Skeletal muscle satellite cell (primary cell): ENCODE results near the gene MATN4. TPM values are rescaled to one million over a fixed set of nuclear protein-coding genes. Genes with fewer than 3 reads are reported as not detected.
"Not testable (repeated sequence)": the region's sequence is repeated elsewhere in the genome, so short reads cannot be mapped to it uniquely, and the experiment has no call there.

Experiments
- H3K27me3 ChIP-seq: 2 replicates; pipeline ENCODE4 v1.7.0; 2013; ENCODE audit warnings: low read length; ENCODE audit not compliant: control insufficient read depth, insufficient read depth
- H3K36me3 ChIP-seq: 2 replicates; pipeline ENCODE4 v1.7.0; 2013; ENCODE audit warnings: mild to moderate bottlenecking, control low read depth, low read length; ENCODE audit not compliant: insufficient read depth
- H3K4me1 ChIP-seq: 2 replicates; pipeline ENCODE4 v1.7.0; 2013; ENCODE audit warnings: low read length; ENCODE audit not compliant: control insufficient read depth, insufficient read depth
- H3K4me2 ChIP-seq: 2 replicates; pipeline ENCODE4 v1.7.0; 2013; ENCODE audit warnings: mild to moderate bottlenecking, low read length
- H3K4me3 ChIP-seq: 2 replicates; pipeline ENCODE4 v1.7.0; 2013; ENCODE audit warnings: low read length
- H3K9ac ChIP-seq: 2 replicates; pipeline ENCODE4 v1.7.0; 2013; ENCODE audit warnings: mild to moderate bottlenecking, low read depth, low read length, moderate library complexity
- H3K9me3 ChIP-seq: replicated peaks from 2 replicates; pipeline ENCODE4 v1.7.0; 2013; ENCODE audit warnings: mild to moderate bottlenecking, control low read depth, low read length
- total RNA-seq: library from RNA; depleted of rRNA; stranded (reverse); fragments of >200 nt; gene quantifications from 2 replicates; pipeline ENCODE4 v1.2.3, GENCODE V29; 2012; rRNA removed

Gene MATN4, protein sequence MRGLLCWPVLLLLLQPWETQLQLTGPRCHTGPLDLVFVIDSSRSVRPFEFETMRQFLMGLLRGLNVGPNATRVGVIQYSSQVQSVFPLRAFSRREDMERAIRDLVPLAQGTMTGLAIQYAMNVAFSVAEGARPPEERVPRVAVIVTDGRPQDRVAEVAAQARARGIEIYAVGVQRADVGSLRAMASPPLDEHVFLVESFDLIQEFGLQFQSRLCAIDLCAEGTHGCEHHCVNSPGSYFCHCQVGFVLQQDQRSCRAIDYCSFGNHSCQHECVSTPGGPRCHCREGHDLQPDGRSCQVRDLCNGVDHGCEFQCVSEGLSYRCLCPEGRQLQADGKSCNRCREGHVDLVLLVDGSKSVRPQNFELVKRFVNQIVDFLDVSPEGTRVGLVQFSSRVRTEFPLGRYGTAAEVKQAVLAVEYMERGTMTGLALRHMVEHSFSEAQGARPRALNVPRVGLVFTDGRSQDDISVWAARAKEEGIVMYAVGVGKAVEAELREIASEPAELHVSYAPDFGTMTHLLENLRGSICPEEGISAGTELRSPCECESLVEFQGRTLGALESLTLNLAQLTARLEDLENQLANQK
- total RNA-seq, result not detected in 2 replicates

DNA sequence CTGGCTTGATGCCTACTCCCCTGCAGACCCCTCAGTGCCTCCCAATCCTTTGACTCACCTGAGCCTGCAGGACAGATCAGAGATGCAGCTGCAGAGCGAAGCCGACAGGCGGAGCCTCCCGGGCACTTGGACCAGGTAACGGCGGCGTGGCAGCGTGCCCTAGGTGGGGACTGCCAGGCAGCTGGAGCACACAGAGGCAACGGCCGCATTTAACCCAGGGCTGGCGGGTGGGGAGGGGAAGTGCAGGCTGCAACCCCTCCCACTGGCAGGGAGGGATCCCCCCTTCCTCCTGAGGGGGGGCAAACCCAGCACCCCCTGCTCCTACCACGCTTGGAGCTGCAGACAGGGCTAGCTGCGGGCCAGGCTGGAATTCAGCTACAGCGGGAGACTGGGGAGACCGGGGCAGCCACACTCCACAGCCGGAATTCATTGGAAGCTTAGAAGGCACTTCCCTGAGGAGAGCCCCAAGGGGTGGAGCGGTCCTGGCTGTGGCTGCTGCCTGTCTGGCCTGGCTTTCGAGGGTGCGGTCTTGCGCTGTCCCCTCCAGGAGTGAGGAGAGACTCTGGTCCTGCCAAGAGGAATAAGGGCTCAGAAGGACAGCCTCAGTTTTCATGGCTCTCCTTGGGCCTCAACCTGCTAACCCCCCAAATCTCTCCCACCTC lies at the start of gene MATN4:
Gene MATN4, minus strand, starts transcription at position 183 of the 662 bp plus-strand sequence. CDS start 2,717 bp downstream, outside the sequence.
- H3K27me3 ChIP-seq, result peaks cover 66% of the 10 kb centered on the region
- no peaks in the 10 kb centered on the region for H3K36me3 ChIP-seq
- H3K4me3 ChIP-seq, result no peak within 1 kb of the TSS
- no peak within 1 kb of the TSS for H3K4me2 ChIP-seq
- no peak within 1 kb of the TSS for H3K9ac ChIP-seq
- H3K9me3 ChIP-seq, result no peaks in the 10 kb centered on the region
- H3K4me1 ChIP-seq, result no peaks in the 10 kb centered on the region

DNA sequence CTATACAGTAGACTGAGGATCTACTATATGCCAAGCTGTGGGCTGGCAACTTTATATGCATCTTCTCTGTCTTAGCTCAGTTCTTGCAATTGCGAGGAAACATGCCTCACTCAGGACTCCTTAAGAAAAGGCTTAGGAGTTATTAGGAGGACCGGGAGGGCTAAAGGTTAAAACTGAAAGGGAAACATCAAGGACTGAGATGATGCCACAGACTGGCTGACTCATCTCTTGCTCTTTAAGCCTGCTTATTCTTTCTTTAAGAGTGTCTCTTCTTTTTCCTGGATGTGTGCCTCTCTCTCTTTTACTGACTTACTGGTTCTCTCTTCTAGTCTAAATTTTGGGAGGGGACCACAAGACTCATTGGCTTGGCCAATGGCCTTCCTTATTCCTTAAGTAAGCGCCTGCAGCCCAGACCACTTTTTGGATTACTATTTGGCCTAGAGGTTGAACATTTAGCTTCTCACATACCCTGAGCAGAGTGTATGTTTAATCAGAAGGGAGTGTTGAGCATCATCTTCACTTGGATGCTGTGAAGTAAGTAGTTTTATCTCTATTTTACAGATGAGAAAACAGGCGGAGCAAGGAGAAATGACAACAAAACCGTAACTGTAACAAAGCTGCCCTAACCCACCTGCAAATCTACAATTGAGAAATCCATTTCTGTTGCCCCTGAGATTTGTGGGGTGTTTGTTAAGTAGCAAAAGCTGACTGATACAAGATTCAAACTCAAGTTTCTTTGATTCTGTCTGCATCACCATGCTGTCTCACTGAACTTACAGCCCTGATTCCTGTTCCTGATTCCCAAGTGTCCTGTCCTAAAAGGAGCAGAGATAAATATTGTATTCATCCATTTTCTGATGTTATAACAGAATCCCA lies 47.3 kb upstream of the MATN4 start:
- Histone ChIP-seq H3K9me3 (no peaks in the 10 kb centered on the region), H3K4me2 (peak overlapping the region; percentile 38), H3K4me3 (peak overlapping the region; percentile 0), H3K27me3 (no peaks in the 10 kb centered on the region), H3K4me1 (peaks cover 58% of the 10 kb centered on the region), H3K9ac (no peak overlapping the region), H3K36me3 (no peaks in the 10 kb centered on the region)

DNA sequence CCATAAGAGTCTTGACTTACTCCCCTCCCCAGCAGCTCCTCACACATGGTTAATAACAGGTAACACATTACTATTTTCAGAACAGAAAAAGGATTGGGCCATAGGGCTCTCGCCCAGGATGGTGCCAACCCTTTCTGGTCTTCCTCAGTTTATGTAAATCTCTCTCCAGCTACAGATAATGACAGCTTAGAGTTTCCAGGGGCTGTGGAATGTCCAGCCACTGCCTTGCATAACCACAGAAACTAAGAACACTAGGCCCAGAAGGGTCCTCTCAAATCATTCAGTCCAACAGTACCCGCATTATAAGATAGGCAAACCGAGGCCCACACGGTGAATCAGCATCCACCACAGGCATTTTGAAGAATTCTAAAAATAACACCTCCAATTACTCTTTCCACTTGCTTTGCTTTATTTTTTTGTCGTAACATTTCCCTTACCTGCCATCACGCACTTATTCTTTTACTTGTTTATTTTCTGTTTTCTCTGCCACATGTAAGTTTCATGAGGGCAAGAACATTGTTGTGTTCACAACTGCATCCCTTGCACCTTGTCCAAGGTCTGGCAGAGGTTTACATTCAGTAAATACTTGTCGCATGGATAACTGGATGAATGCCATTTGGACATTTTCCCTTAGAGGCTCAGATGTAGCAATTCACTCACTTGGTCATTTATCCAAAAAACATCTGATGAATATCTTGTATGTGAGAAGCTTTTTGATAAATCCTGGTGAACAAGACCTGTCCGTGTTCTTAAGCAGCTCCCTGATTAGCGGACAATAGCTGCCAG lies 46.5 kb upstream of the MATN4 start:
- Histone ChIP-seq H3K4me2 (peak overlapping the region; percentile 38), H3K4me3 (peak overlapping the region; percentile 0), H3K9ac (no peak overlapping the region), H3K4me1 (peaks cover 51% of the 10 kb centered on the region), H3K9me3 (no peaks in the 10 kb centered on the region), H3K36me3 (no peaks in the 10 kb centered on the region), H3K27me3 (no peaks in the 10 kb centered on the region)

DNA sequence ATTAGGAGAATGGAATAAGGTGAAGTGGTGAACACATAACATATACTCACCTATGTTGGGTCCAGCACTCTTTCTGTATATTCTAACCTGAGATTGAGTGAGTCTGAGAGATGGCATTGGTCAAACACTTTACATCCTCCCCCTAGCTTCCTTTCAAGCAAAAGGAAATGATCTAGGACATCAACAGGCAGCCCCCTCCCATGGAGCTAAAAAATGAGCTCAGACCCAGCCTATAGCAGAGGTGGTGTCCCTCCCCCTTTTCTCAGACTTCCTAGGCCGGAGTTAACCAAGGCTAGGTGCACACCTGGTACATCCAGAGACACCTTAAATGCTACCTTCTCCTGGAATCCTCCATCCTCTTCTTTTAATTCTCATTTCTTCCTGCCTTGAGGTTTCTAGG lies 45.6 kb upstream of the MATN4 start:
- no peaks in the 10 kb centered on the region for H3K9me3 ChIP-seq
- H3K4me1 ChIP-seq, result peaks cover 46% of the 10 kb centered on the region
- no peak overlapping the region for H3K4me3 ChIP-seq
- no peak overlapping the region for H3K4me2 ChIP-seq
- no peak overlapping the region for H3K9ac ChIP-seq
- H3K27me3 ChIP-seq, result no peaks in the 10 kb centered on the region
- no peaks in the 10 kb centered on the region for H3K36me3 ChIP-seq

DNA sequence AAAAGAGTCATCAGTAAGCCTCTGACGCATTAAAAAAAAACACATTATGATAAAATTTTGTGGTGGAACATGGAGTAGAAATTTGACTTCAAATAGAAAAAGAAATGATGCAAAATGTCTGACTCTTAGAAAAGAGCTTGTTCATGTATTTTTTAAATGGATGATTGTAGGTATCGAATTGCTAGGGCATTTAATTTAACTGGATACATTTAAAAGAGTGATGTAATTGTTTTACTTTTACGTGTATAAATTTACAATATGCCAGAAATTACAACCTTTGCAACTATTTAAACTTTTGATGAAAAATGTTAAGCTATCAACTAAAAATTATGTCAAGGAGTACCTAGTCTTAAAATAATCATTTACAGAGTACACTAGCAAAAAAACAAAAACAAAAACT lies 44.6 kb upstream of the MATN4 start:
- Histone ChIP-seq H3K36me3 (no peaks in the 10 kb centered on the region), H3K4me3 (no peak overlapping the region), H3K27me3 (no peaks in the 10 kb centered on the region), H3K9me3 (no peaks in the 10 kb centered on the region), H3K9ac (no peak overlapping the region), H3K4me2 (no peak overlapping the region), H3K4me1 (peaks cover 40% of the 10 kb centered on the region)

DNA sequence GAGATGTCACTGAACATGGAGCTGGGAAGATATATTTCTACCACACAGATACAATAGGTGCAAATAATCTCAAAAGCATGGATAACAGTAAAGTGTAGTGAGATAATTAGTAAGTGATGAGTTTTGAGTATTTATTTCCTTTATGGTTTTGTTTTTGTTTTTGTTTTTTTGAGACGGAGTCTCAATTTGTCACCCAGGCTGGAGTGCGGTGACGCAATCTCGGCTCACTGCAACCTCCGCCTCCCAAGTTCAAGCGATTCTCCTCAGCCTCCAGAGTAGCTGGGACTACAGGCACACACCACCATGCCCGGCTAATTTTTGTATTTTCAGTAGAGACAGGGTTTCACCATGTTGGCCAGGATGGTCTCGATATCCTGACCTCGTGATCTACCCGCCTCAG lies 42.7 kb upstream of the MATN4 start:
- H3K27me3 ChIP-seq, H3K4me2 ChIP-seq, H3K36me3 ChIP-seq, H3K9me3 ChIP-seq, H3K4me3 ChIP-seq, H3K9ac ChIP-seq: not testable (repeated sequence)
- H3K4me1 ChIP-seq, result peaks cover 39% of the 10 kb centered on the region

DNA sequence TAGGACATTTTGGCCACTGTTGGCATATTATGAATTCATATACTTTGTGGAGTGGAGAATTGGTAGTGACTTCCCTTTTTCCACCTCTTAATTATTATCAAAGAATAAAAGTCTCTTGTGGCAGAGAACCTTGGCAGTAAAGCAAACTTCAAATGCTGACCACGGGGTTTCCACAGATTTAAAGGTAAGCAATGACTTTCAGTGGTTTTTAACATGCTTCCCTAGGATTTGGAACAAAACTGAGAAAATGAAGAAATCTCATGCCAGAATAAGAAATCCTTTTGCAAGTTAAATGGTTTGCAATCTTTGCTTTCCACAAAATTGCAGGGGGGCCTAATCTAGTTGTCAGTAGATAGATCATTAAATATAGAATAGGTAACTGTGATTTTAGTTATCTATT lies 42.1 kb upstream of the MATN4 start:
- no peak overlapping the region for H3K4me2 ChIP-seq
- no peaks in the 10 kb centered on the region for H3K27me3 ChIP-seq
- peaks cover 11% of the 10 kb centered on the region for H3K36me3 ChIP-seq
- no peaks in the 10 kb centered on the region for H3K9me3 ChIP-seq
- no peak overlapping the region for H3K4me3 ChIP-seq
- peaks cover 39% of the 10 kb centered on the region for H3K4me1 ChIP-seq
- H3K9ac ChIP-seq, result no peak overlapping the region

DNA sequence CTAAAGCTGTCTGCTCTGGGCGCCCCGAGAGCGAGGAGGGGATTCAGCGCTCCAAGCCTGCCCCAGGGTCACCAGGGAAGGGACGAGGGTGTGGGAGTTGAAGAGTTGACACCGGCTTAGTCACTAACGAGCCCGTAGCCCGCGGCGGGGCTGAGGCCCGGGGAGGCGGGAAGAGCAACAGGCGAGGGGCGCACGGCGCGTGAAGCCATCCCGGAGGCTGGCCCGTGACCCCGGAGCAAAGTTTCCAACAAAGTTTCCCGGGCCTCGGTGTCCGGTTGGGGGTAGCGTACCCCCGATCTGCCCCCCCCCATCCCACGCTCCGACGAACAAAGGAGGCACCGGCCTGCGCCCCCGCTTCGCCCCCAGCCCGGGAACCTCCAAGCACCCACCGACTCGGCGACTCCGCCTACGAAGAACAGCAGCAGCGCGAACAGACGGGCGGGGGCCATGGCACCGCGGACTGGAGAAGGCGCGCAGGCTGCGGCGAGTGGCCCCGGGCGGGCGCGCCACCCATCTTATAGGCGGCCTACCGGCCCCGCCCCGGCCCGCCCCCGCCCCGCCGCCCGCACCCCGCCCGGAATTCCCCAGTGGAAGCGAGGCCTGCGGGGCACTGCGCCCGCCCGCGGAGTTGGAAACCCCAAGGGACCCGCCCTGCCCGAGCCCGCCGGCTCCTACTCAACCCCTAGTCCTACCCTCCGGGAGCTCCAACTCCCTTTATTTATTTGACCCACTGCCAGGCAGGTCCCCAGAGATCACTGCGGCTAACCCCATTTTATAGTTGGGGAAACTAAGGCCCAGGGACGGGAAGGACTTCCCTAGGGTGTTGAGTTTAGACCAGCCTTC lies 40.1 kb upstream of the MATN4 start, which contains the start of gene SDC4:
Gene SDC4, minus strand, starts transcription at position 489 of the 843 bp plus-strand sequence. Its CDS starts 40 bp downstream, at position 449.
- H3K9me3 ChIP-seq, result no peaks in the 10 kb centered on the region
- H3K4me1 ChIP-seq, result peaks cover 44% of the 10 kb centered on the region
- peak within 1 kb of the TSS; percentile 92 for H3K4me3 ChIP-seq
- H3K36me3 ChIP-seq, result peaks cover 23% of the 10 kb centered on the region
- no peaks in the 10 kb centered on the region for H3K27me3 ChIP-seq
- peak within 1 kb of the TSS; percentile 84 for H3K4me2 ChIP-seq
- H3K9ac ChIP-seq, result peak within 1 kb of the TSS; percentile 97

DNA sequence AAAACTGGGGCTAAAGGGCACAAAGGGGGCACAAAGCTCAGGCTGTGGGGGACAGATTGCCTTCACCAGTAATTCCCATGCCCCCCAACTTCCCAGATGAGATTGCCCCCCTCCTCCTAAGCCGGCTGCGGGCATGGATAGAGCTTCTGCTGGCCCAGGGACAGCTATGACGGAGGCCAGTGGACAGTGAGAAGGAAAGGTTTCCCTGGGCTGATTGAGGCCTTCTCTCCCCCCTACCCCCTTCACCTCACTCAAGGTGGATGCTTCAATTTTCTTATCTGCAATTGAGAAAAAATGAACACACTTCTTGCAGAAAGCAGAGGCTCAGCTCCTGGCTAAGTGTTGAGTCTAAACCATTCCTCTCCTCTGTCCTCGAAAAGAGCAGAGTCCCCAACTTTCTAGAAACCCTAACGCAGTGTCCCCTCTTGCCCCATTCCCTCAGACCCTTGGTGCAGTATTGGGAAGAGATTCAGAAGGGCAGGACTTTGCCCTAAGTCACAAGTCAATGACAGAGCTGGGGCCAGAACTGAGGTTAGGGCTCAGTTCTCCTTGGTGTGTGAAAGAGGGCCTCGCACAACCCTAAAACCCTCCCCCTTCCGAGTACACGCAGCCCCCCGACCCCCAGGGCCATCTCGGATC lies 39.3 kb upstream of the MATN4 start:
- H3K27me3 ChIP-seq, result no peaks in the 10 kb centered on the region
- H3K4me2 ChIP-seq, result peak overlapping the region; percentile 84
- H3K9ac ChIP-seq, result peak overlapping the region; percentile 97
- H3K36me3 ChIP-seq, result peaks cover 29% of the 10 kb centered on the region
- peak overlapping the region; percentile 92 for H3K4me3 ChIP-seq
- H3K9me3 ChIP-seq, result no peaks in the 10 kb centered on the region
- H3K4me1 ChIP-seq, result peaks cover 51% of the 10 kb centered on the region
